B cell (primary cell): ENCODE measurements around the gene ZFYVE9. TPM values are rescaled to one million over a fixed set of nuclear protein-coding genes. Genes with fewer than 3 reads are reported as not detected.

ENCODE experiments used
- ATAC-seq: fragments of 200-7000 bp; cut with Tn5 transposase; one replicate; pipeline ENCODE4 v1.10.0; 2021; ENCODE audit warnings: low read depth, mild to moderate bottlenecking, moderate number of reproducible peaks, moderate library complexity
- CTCF ChIA-PET: fragments of 350-600 bp; sonication (Branson Sonifier 250); formaldehyde crosslinking; loops from one replicate; lab custom pipeline; 2021; ENCODE audit warnings: antibody characterized with exemption, inconsistent platforms; lab: Charles Lee
- POLR2A ChIA-PET: fragments of 350-600 bp; sonication (Branson Sonifier 250); formaldehyde crosslinking; loops from one replicate; lab custom pipeline; 2021; ENCODE audit warnings: antibody characterized with exemption; lab: Charles Lee
- DNase-seq: peaks from one replicate; pipeline ENCODE4 v3.0.0; 2013
- H2AFZ ChIP-seq: 2 replicates; pipeline ENCODE4 v1.6.1; 2012; ENCODE audit warnings: mild to moderate bottlenecking, low read depth, low read length; ENCODE audit not compliant: insufficient read depth, poor library complexity, severe bottlenecking
- H3K27ac ChIP-seq, 2 donors: 1 replicate in 1 of 2; 2 replicates in 1 of 2; pipeline ENCODE4 v1.5.1; 2012 to 2013; ENCODE audit warnings: low read length in 2 of 2, mild to moderate bottlenecking in 2 of 2, moderate library complexity in 1 of 2
- H3K27me3 ChIP-seq, 4 experiments: fragments of 200-600 bp in 1 of 4; sonication (generic) in 1 of 4; replicated peaks in 1 of 4; 1 replicate in 2 of 4; 2 replicates in 2 of 4; pipeline versions ENCODE4 v1.6.1 to v1.7.0; 2013 to 2016; ENCODE audit warnings: low read length in 3 of 4, mild to moderate bottlenecking in 2 of 4, mixed read lengths in 1 of 4, moderate library complexity in 1 of 4; ENCODE audit not compliant: insufficient read depth in 4 of 4, control insufficient read depth in 3 of 4; ENCODE audit errors: control extremely low read depth in 1 of 4
- H3K36me3 ChIP-seq, 2 experiments: replicated peaks in 1 of 2; 1 replicate in 1 of 2; 2 replicates in 1 of 2; pipeline versions ENCODE4 v1.6.1 to v1.7.1; 2013; ENCODE audit warnings: low read length in 1 of 2; ENCODE audit not compliant: insufficient read depth in 2 of 2, control insufficient read depth in 1 of 2; ENCODE audit errors: control extremely low read depth in 1 of 2, extremely low read depth in 1 of 2
- H3K4me1 ChIP-seq, 2 donors: fragments of 200-600 bp in 1 of 2; sonication (generic) in 1 of 2; 1 replicate in 1 of 2; 2 replicates in 1 of 2; pipeline versions ENCODE4 v1.5.1 to v1.6.1; 2013 to 2017; ENCODE audit warnings: low read length in 2 of 2; ENCODE audit not compliant: control insufficient read depth in 2 of 2, insufficient read depth in 2 of 2
- H3K4me2 ChIP-seq: replicated peaks from 2 replicates; pipeline ENCODE3; 2012; ENCODE audit warnings: mild to moderate bottlenecking, low read depth, low read length; ENCODE audit not compliant: poor library complexity, severe bottlenecking
- H3K4me3 ChIP-seq, 5 experiments: fragments of 200-600 bp in 1 of 5; sonication (generic) in 1 of 5; 1 replicate in 3 of 5; 2 replicates in 2 of 5; pipeline versions ENCODE4 v1.5.1 to v1.7.0; 2011 to 2016; ENCODE audit warnings: low read length in 4 of 5, mild to moderate bottlenecking in 4 of 5, low read depth in 2 of 5, control low read depth in 1 of 5, moderate library complexity in 1 of 5; ENCODE audit not compliant: insufficient read depth in 1 of 5; ENCODE audit errors: control extremely low read depth in 1 of 5, extremely low read depth in 1 of 5
- H3K79me2 ChIP-seq: fragments of 200-600 bp; sonication (generic); one replicate; pipeline ENCODE4 v1.6.0; 2016; ENCODE audit warnings: low read length; ENCODE audit not compliant: control insufficient read depth, insufficient read depth
- H3K9ac ChIP-seq: fragments of 200-600 bp; sonication (generic); 2 replicates; pipeline ENCODE4 v1.6.1; 2017; ENCODE audit warnings: mild to moderate bottlenecking, low read length, moderate library complexity
- H3K9me3 ChIP-seq, 3 donors: one replicate each; pipeline versions ENCODE4 v1.6.1 to v1.7.1; 2013; ENCODE audit warnings: low read length in 2 of 3; ENCODE audit not compliant: control insufficient read depth in 2 of 3, insufficient read depth in 1 of 3; ENCODE audit errors: control extremely low read depth in 1 of 3
- H4K20me1 ChIP-seq: 2 replicates; pipeline ENCODE4 v1.6.0; 2012; ENCODE audit warnings: mild to moderate bottlenecking, low read length; ENCODE audit not compliant: insufficient read depth, control insufficient read depth, poor library complexity, severe bottlenecking
- H3K27ac Mint-ChIP-seq: one replicate; pipeline ENCODE4 v1.8.0; 2021; ENCODE audit warnings: mixed read lengths
- H3K27me3 Mint-ChIP-seq: one replicate; pipeline ENCODE4 v1.8.0; 2021; ENCODE audit warnings: mixed read lengths
- H3K4me1 Mint-ChIP-seq: one replicate; pipeline ENCODE4 v1.8.0; 2021; ENCODE audit warnings: mixed read lengths
- H3K4me3 Mint-ChIP-seq: one replicate; pipeline ENCODE4 v1.8.0; 2021; ENCODE audit warnings: mixed read lengths
- H3K9me3 Mint-ChIP-seq: one replicate; pipeline ENCODE4 v1.8.0; 2022; ENCODE audit warnings: mixed read lengths; ENCODE audit not compliant: insufficient read depth
- EZH2 ChIP-seq: IDR thresholded peaks from 2 replicates; pipeline ENCODE4 v1.6.1; 2012; ENCODE audit warnings: borderline replicate concordance, low read depth, mild to moderate bottlenecking, moderate library complexity, low read length; ENCODE audit not compliant: insufficient read depth, poor library complexity, severe bottlenecking
- WGBS: methylation state at CpG from one replicate; pipeline ENCODE4 v1.1.5; 2013; ENCODE audit warnings: missing lambda C conversion rate; ENCODE audit not compliant: insufficient coverage; 5-methylcytosine and 5-hydroxymethylcytosine counted together
- intact Hi-C: fragments of 100-400 bp; cut with micrococcal nuclease; formaldehyde crosslinking; loops from one replicate; pipeline ENCODE4 v1.10.0; 2022
- polyA plus RNA-seq: library from polyadenylated mRNA; depleted of rRNA; stranded (reverse); fragments of >200 nt; gene quantifications from 2 replicates; pipeline ENCODE4 v1.2.3, GENCODE V29; 2012
- total RNA-seq, 2 donors: library from RNA; stranded (reverse); fragments of 120-200 nt in 1 of 2; gene quantifications; 1 replicate in 1 of 2; 2 replicates in 1 of 2; pipeline versions ENCODE4 v1.2.3 to v1.2.4, GENCODE V29; 2013 to 2022
- TF ChIP-seq, protein P1 (sequence below): fragments of 200-600 bp; IDR thresholded peaks from one replicate; pipeline ENCODE4 v1.8.0; 2022; ENCODE audit warnings: antibody characterized with exemption, mild to moderate bottlenecking

Gene ZFYVE9
- total and polyA plus RNA-seq, 2 donors (not counting 1 experiment from before 2014, with no cell fraction given) = 0.16 to 3.3 TPM

DNA sequence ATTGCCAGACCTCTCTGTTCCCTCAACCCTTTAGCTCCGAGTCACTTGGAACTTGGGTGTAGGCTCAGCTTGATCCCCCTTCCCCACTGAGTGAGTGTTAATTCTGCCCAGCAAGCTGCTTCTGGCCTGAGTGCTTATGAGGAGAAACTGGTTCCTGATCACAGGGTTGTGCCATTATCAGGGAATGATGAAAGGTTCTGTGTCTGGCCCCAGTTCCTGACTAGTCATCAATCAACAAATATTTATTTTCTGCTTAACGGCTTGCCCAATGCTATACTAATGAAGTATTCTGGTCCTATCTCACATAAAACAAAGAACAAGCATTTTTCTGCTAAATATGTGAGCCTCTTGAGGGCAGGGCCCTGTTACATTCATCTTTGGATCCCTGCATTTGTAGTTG is 203.4 kb downstream of the ZFYVE9 start:
- Mint-ChIP-seq H3K9me3 (no peaks in the 10 kb centered on the region), H3K4me3 (no peak overlapping the region), H3K27me3 (no peaks in the 10 kb centered on the region), H3K4me1 (no peaks in the 10 kb centered on the region), H3K27ac (no peak overlapping the region)
- H3K36me3 ChIP-seq = no peaks in the 10 kb centered on the region
- no peak overlapping the region for H3K27ac ChIP-seq
- no peak for TF ChIP-seq EZH2
- TF ChIP-seq, protein P1, sequence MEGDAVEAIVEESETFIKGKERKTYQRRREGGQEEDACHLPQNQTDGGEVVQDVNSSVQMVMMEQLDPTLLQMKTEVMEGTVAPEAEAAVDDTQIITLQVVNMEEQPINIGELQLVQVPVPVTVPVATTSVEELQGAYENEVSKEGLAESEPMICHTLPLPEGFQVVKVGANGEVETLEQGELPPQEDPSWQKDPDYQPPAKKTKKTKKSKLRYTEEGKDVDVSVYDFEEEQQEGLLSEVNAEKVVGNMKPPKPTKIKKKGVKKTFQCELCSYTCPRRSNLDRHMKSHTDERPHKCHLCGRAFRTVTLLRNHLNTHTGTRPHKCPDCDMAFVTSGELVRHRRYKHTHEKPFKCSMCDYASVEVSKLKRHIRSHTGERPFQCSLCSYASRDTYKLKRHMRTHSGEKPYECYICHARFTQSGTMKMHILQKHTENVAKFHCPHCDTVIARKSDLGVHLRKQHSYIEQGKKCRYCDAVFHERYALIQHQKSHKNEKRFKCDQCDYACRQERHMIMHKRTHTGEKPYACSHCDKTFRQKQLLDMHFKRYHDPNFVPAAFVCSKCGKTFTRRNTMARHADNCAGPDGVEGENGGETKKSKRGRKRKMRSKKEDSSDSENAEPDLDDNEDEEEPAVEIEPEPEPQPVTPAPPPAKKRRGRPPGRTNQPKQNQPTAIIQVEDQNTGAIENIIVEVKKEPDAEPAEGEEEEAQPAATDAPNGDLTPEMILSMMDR = no peak
- CTCF ChIA-PET = no interaction called here
- no peak overlapping the region for H3K4me3 ChIP-seq
- no peaks in the 10 kb centered on the region for H3K4me1 ChIP-seq
- H3K4me2 ChIP-seq = no peak overlapping the region
- POLR2A ChIA-PET = interaction anchor here (0.6 kb wide), 1 partner anchor 16 kb away, joined by 3 read pairs; no protein-coding TSS in a partner anchor
- 100% methylated on average over 1 of the region's 2 CpGs for WGBS
- no peaks in the 10 kb centered on the region for H3K79me2 ChIP-seq
- ATAC-seq = no peak
- intact Hi-C loops = no loop called here
- no peaks in the 10 kb centered on the region for H3K9me3 ChIP-seq
- H3K9ac ChIP-seq = no peak overlapping the region
- H2AFZ ChIP-seq = no peak overlapping the region
- no peaks in the 10 kb centered on the region for H3K27me3 ChIP-seq
- no peaks in the 10 kb centered on the region for H4K20me1 ChIP-seq
- DNase-seq = no peak

DNA sequence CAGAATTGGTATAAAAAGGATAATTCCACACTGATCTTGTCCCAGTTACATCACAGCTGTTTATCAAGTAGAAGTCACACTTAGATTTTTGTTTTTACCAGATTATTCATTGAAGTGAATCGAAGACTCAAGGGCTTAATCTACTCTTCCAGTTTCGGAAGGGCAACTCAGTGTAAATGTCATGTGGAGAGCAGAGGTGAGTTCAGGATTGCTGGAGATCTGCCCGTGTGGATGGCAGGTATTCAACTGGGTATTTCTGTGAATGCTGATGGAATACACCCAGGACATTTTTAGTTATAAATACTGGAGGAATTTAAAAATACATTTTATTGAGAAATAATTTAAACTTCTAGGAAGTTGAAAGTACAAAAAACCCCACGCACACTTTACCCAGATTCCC is 204.8 kb downstream of the ZFYVE9 start:
- no peak overlapping the region for H3K27ac Mint-ChIP-seq
- no peak for DNase-seq
- CTCF ChIA-PET = no interaction called here
- no peak overlapping the region for H2AFZ ChIP-seq
- H3K4me1 ChIP-seq = no peaks in the 10 kb centered on the region
- no peaks in the 10 kb centered on the region for H3K9me3 Mint-ChIP-seq
- H3K9me3 ChIP-seq = no peaks in the 10 kb centered on the region
- H3K36me3 ChIP-seq = peaks cover 3 to 4% of the 10 kb centered on the region in 2 experiments
- H3K27me3 ChIP-seq = no peaks in the 10 kb centered on the region
- intact Hi-C loops = no loop called here
- no peak overlapping the region for H3K4me3 ChIP-seq
- no peak for ATAC-seq
- H3K4me3 Mint-ChIP-seq = no peak overlapping the region
- no peak overlapping the region for H3K9ac ChIP-seq
- H3K4me2 ChIP-seq = no peak overlapping the region
- H4K20me1 ChIP-seq = no peaks in the 10 kb centered on the region
- no peaks in the 10 kb centered on the region for H3K27me3 Mint-ChIP-seq
- H3K27ac ChIP-seq = no peak overlapping the region
- WGBS = no CpG with 5 or more reads among the region's 4 CpGs
- POLR2A ChIA-PET = no interaction called here
- no peaks in the 10 kb centered on the region for H3K79me2 ChIP-seq
- TF ChIP-seq EZH2 = no peak
- TF ChIP-seq, protein P1 = no peak
- H3K4me1 Mint-ChIP-seq = no peaks in the 10 kb centered on the region
